Gastrocnemius medialis (tissue), 4 donors: ENCODE data around the gene NEBL. TPM values are rescaled to one million over a fixed set of nuclear protein-coding genes. Genes with fewer than 3 reads are reported as not detected.

Experiments used
- ATAC-seq, 2 donors: fragments of 150-250 bp; one replicate each; pipeline ENCODE4 v1.9.1; 2016
- DNase-seq, 2 donors: peaks; one replicate each; pipeline ENCODE4 v3.0.0-alpha.2; 2019
- H3K27ac ChIP-seq, 4 donors: fragments of 200-600 bp; sonication (generic); 1 replicate in 1 of 4; 2 replicates in 3 of 4; pipeline ENCODE4 v1.5.1; 2016 to 2018; ENCODE audit warnings: mild to moderate bottlenecking in 2 of 4, moderate library complexity in 1 of 4
- H3K27me3 ChIP-seq, 3 donors: fragments of 200-600 bp; sonication (generic) in 2 of 3; 1 replicate in 1 of 3; 2 replicates in 2 of 3; pipeline versions ENCODE4 v1.5.1 to v1.6.0; 2016 to 2019; ENCODE audit warnings: mild to moderate bottlenecking in 1 of 3, moderate library complexity in 1 of 3
- H3K36me3 ChIP-seq, 2 donors: fragments of 200-600 bp; sonication (generic) in 1 of 2; one replicate each; pipeline ENCODE4 v1.5.1; 2017 to 2018
- H3K4me1 ChIP-seq, 2 donors: fragments of 200-600 bp; sonication (generic) in 1 of 2; one replicate each; pipeline ENCODE4 v1.5.1; 2016 to 2017; ENCODE audit warnings: mild to moderate bottlenecking in 2 of 2
- H3K4me3 ChIP-seq, 4 donors: fragments of 200-600 bp; sonication (generic) in 3 of 4; 1 replicate in 1 of 4; 2 replicates in 3 of 4; pipeline ENCODE4 v1.5.1; 2016 to 2019; ENCODE audit warnings: mild to moderate bottlenecking in 2 of 4
- H3K9me3 ChIP-seq, 3 donors: fragments of 200-600 bp; sonication (generic) in 2 of 3; 1 replicate in 1 of 3; 2 replicates in 2 of 3; pipeline ENCODE4 v1.5.1; 2016 to 2019
- CTCF ChIP-seq, 5 experiments: fragments of 450-650 bp in 3 of 5; fragments of 200-600 bp in 2 of 5; sonication (generic) in 2 of 5; IDR thresholded peaks in 4 of 5; conservative IDR thresholded peaks in 1 of 5; 1 replicate in 4 of 5; 2 replicates in 1 of 5; pipeline ENCODE4 v1.5.1; 2016 to 2019; ENCODE audit warnings: antibody characterized with exemption in 5 of 5, mild to moderate bottlenecking in 3 of 5, moderate library complexity in 3 of 5
- POLR2A ChIP-seq, 2 donors: fragments of 450-650 bp; IDR thresholded peaks; one replicate each; pipeline ENCODE4 v1.6.1; 2017; ENCODE audit warnings: antibody characterized with exemption in 2 of 2, mild to moderate bottlenecking in 2 of 2, moderate library complexity in 2 of 2
- in situ Hi-C, 4 donors: fragments of 200-750 bp; cut with MboI; loops; one replicate each; pipeline versions ENCODE4 v1.15.0 to v1.8.0; 2017; ENCODE audit warnings: low sequenced_read_pairs in 4 of 4
- intact Hi-C: fragments of 100-400 bp; cut with DNase I; formaldehyde crosslinking; loops from one replicate; pipeline ENCODE4 v1.15.1; 2023; ENCODE audit warnings: low total_unique reads
- total RNA-seq, 4 donors: library from RNA; depleted of rRNA; stranded (reverse); fragments of >200 nt; gene quantifications; one replicate each; pipeline versions ENCODE4 v1.1.0 to v1.2.3, GENCODE V29; 2016

The NEBL gene
- total RNA-seq, 4 donors from 2014 or later = 1.6 to 2.7 (median 2.5) TPM

- in situ Hi-C loops (loop anchor here in 2 of 4 donors (10.0 kb wide), 1 partner anchor 952 kb away; the partner anchor contains the start of gene PLXDC2 (in 2 of the 2)), intact Hi-C loops (loop anchor here (5.0 kb wide), 1 partner anchor 950 kb away; the partner anchor contains the start of gene PLXDC2)
- TF ChIP-seq CTCF (IDR thresholded peaks at IDR 0.05 in 4 of 5, conservative IDR thresholded peaks at IDR 0.05 in 1 of 5) = no peak
- no peak for TF ChIP-seq POLR2A (IDR thresholded peaks at IDR 0.05)
- Histone ChIP-seq H3K27me3 (no peaks in the 10 kb centered on the region), H3K36me3 (no peaks in the 10 kb centered on the region), H3K4me3 (no peak overlapping the region), H3K4me1 (no peaks in the 10 kb centered on the region), H3K9me3 (no peaks in the 10 kb centered on the region), H3K27ac (no peak overlapping the region)
- ATAC-seq (peak; percentile 74 to 76), DNase-seq (peak in 1 of 2 donors; percentile 27)
Observed at GRCh38 chr10:20767028-20767427, 130.1 kb downstream of the NEBL start.

GRCh38 chr10:20765066-20765465 is 132.0 kb downstream of the NEBL start:
- H3K36me3 ChIP-seq = no peaks in the 10 kb centered on the region
- in situ Hi-C loops = loop anchor here in 2 of 4 donors (10.0 kb wide), 1 partner anchor 950 kb away; the partner anchor contains the start of gene PLXDC2 (in 2 of the 2)
- H3K27me3 ChIP-seq = no peaks in the 10 kb centered on the region
- H3K9me3 ChIP-seq = no peaks in the 10 kb centered on the region
- H3K27ac ChIP-seq = no peak overlapping the region
- intact Hi-C loops = loop anchor here (5.0 kb wide), 1 partner anchor 948 kb away; the partner anchor contains the start of gene PLXDC2
- no peak overlapping the region for H3K4me3 ChIP-seq
- DNase-seq = no peak
- TF ChIP-seq POLR2A (IDR thresholded peaks at IDR 0.05) = no peak
- no peak for TF ChIP-seq CTCF (IDR thresholded peaks at IDR 0.05 in 4 of 5, conservative IDR thresholded peaks at IDR 0.05 in 1 of 5)
- H3K4me1 ChIP-seq = no peaks in the 10 kb centered on the region
- no peak for ATAC-seq

GRCh38 chr10:20760460-20760859 is 136.7 kb downstream of the NEBL start:
- Histone ChIP-seq H3K4me1 (no peaks in the 10 kb centered on the region), H3K36me3 (no peaks in the 10 kb centered on the region), H3K9me3 (no peaks in the 10 kb centered on the region), H3K27me3 (no peaks in the 10 kb centered on the region), H3K4me3 (no peak overlapping the region), H3K27ac (no peak overlapping the region)
- ATAC-seq (no peak), DNase-seq (no peak)
- TF ChIP-seq POLR2A (IDR thresholded peaks at IDR 0.05) = no peak
- no peak for TF ChIP-seq CTCF (IDR thresholded peaks at IDR 0.05 in 4 of 5, conservative IDR thresholded peaks at IDR 0.05 in 1 of 5)
- intact Hi-C loops (no loop called here), in situ Hi-C loops (loop anchor here in 2 of 4 donors (10.0 kb wide), 1 partner anchor 946 kb away; the partner anchor contains the start of gene PLXDC2 (in 2 of the 2))

- no peak overlapping the region for H3K27ac ChIP-seq
- TF ChIP-seq POLR2A (IDR thresholded peaks at IDR 0.05) (no peak), CTCF (IDR thresholded peaks at IDR 0.05 in 4 of 5, conservative IDR thresholded peaks at IDR 0.05 in 1 of 5) (no peak)
- in situ Hi-C loops (no loop called here), intact Hi-C loops (no loop called here)
- H3K4me1 ChIP-seq = no peaks in the 10 kb centered on the region
- H3K9me3 ChIP-seq = no peaks in the 10 kb centered on the region
- DNase-seq (no peak), ATAC-seq (no peak)
- H3K36me3 ChIP-seq = no peaks in the 10 kb centered on the region
- no peak overlapping the region for H3K4me3 ChIP-seq
- no peaks in the 10 kb centered on the region for H3K27me3 ChIP-seq
Observed at GRCh38 chr10:20748551-20748950, 148.6 kb downstream of the NEBL start.

GRCh38 chr10:20747782-20748181 is 149.3 kb downstream of the NEBL start:
- Histone ChIP-seq H3K4me3 (no peak overlapping the region), H3K4me1 (no peaks in the 10 kb centered on the region), H3K9me3 (no peaks in the 10 kb centered on the region), H3K36me3 (no peaks in the 10 kb centered on the region), H3K27ac (no peak overlapping the region), H3K27me3 (no peaks in the 10 kb centered on the region)
- ATAC-seq = no peak
- TF ChIP-seq POLR2A (IDR thresholded peaks at IDR 0.05) (no peak), CTCF (IDR thresholded peaks at IDR 0.05 in 4 of 5, conservative IDR thresholded peaks at IDR 0.05 in 1 of 5) (no peak)
- DNase-seq = no peak
- in situ Hi-C loops = no loop called here
- intact Hi-C loops = no loop called here
